HuH-7 (cell line): ENCODE results near the gene TLX1.

Source experiments
- DNase-seq: peaks from one replicate; pipeline ENCODE4 v3.0.0; 2011; ENCODE audit warnings: low spot score

TLX1 gene

GRCh38 chr10:101134299-101135127 is 3.4 kb downstream of the TLX1 start:
- no peak for DNase-seq

- no peak for DNase-seq
Measured at GRCh38 chr10:101135141-101136006, 4.3 kb downstream of the TLX1 start.

DNA sequence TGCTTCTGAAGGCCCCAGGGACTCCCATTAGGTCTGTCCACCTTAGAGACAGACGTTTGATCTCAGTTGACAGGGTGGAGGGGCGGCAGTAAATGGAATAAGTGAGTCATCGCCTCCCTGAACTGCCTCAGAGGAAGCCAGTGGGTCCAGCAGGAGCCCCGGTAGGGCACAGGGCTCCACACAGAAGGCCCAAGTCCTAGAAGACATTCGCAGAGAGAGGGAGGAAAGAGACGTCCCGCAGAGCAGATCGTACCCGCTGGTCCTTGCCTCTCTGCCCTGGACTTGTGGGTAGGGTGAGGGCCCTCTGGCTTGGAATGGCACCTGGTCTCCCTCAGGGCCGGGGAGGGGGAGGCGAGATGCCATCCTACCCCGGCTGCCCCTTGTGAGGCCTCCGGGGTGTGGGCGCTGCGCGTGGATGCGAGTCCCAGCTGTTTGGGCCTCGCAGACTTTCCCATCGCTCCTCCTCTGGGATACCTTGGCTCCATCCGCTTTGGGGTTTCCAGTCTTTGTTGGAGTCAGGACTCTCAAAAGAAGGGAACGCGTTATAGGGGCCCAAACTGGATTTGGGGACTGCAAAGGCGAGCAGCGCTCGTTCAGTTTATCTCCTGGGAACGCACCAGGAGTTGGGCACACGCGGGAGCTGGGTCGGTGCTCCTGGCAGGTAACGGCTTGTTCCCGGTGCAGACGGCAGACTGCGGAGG is 5.1 kb downstream of the TLX1 start:
- DNase-seq: no peak

DNA sequence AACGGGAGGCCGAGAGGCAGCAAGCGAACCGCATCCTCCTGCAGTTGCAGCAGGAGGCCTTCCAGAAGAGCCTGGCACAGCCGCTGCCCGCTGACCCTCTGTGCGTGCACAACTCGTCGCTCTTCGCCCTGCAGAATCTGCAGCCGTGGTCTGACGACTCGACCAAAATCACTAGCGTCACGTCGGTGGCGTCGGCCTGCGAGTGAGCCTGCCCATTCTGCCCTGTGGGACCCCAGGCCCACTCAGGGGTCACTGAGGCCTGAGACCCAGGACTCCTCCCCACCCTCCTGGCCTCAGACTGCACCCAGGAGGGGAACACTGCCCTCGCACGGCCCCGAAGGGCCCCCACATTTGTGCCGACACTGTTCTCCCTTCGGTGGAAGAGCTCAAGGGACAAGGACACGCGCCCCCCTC is 5.6 kb downstream of the TLX1 start:
- DNase-seq: no peak

DNA sequence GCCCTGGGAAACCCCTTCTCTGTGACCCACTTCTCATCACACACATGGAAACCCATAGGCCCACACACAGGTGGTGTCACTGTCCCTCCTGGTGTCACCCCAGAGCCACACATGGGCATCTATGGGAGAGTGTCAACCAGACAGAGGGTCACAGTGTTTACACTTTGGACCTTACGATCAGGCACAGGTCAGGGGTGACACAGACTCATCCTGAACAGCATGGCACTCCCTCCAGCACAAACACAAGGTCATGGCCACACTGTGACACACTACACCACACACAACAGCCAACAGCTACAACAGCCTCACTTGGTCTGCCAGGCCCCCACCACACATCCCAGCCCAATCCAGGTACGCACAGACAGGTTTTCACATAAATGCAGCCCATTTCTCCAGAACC is 6.2 kb downstream of the TLX1 start:
- no peak for DNase-seq

DNA sequence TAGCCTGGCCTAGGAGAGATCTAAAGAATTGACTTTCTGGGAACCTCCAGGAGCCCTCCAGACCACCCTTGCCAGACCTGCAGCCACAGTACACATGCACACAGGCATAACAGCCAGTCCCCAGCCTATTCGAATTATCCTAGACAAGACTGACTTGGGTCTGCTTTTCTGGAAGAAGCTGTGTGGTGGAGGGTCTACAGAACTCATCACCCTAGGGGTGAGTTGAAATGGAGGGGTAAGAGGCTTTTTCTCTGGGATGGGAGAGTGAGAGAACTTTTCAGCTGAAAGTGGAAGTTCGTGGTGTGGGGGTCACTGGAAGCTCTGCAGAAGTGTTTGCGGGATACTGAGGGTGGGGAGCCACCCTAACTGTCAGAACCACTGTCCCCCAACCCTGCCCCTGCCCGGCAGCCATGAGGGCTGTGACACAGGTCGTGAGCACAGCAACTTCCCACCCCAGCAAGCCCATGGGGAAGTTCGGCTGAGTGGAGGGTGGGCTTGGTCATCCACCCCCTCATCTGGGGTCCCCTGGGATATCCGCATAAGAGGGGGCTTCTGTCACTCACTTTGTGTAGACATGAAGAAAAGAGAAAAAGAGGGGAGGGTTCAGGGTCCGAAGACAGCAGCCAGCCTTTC is 7.8 kb downstream of the TLX1 start:
- DNase-seq: no peak

DNA sequence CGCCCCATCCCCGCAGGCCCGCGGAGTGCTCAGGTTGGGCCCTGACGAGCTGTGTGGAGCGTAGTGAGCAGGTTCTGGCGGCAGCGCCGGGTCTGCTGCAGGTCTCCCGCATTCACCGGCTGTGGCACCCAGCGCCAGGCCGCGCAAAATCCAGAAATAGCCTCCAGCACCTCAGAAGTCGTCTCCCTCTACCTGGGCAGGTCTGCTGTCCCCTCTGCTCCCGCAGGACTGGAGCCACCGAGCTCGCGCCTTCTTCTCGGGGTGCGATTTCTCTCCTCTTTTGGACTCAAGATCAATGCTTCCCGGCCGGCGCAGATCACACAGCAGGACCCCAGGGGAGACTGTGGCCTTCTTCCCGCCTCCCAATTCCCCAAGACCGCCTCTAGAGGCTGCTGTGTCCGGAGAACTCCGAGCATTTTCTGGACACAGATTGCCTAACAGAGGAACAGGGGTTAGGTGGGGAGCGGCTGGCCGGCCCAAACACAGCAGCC is 8.4 kb downstream of the TLX1 start:
- DNase-seq: peak; percentile 81

DNA sequence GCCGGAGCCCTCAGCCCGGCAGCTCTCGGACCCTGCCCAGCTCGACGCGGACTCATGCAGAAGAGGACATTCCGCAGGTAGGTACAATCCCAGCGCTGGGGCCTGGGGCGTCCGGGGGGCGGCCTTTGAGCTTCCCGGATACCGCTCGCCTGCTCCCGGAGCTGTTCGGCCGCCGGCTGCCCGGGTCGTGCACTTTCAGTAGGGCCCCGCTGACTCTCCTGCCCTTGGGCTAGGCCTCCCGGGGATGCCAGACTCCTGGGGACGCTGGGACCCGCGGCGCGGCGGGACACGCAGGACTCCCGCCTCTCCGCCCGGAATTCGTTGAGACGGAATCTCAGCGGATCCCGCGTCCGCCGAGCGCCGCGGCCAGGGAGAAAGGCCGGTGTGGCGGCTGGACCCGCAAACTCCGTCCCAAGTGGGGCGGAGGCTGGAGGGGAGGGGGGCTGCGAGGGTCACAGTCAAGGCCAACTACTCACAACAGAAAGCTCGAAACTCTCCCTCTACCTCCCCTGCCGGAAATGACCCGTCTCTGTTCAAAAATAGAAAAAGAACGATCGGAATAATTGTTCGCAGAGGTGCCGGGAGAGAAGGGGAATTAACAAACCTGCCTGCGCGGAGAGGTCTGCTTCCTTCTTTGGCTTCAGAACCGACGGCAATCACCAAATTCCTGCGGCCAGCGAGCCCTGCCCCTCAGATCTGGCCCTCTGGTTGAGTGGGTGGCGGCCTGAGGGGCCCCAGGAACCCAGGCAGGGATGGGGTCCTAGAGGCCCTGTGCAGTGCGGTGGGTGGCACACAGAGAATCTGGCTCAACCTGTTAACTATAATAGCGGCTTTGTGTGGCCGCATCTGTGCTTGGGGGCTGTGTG is 9.2 kb downstream of the TLX1 start:
- DNase-seq: no peak

DNA sequence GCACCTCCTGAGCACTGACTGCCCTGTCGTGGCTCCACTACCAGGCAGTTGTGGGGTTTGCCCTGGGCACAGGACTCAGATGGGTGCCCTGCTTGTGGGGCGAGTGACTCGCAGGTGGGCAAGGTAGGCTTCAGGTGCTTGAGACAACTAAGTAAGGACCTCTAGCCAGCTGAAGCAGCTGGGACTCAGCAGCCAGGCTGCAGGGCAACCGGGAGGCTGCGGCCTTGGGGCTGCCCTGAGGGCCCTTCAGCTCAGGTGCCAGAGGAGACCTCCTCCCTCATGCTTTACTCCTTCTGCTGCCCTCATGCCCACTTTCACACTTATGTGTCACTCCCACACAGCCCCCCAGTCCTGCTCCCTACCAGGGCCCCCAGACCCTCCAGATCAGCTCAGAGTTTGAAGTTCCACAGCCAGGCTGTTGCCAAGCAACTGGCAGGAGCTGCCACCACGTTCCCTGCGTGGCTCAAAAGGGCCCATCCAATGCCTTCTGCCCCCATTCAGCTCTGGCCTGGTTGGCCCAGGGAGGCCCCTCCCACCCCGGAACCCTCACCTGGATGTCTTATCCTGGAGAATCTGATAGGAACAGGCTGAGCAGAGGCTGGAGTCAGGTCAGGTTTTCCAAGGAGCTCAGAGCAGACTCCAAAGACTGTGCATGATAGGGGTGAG is 10.0 kb downstream of the TLX1 start:
- no peak for DNase-seq

GRCh38 chr10:101141616-101142532 is 10.8 kb downstream of the TLX1 start:
- peak; percentile 93 for DNase-seq

- DNase-seq: no peak
Measured at GRCh38 chr10:101142533-101143344, 11.6 kb downstream of the TLX1 start.

DNA sequence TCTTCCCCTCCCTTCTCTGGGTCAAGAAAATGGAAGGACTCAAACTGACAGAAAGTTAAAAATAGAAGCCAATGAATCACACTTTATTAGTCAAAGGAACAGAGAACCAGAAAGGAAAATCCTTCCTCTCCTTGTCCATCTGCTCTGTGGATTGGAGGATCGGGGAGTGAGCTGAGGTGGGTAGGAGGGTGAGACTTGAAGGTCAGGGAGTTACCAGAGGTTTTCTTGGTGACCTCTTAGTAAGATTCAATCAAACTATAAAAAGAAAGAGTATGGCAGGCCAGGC is 12.2 kb downstream of the TLX1 start:
- no peak for DNase-seq

DNA sequence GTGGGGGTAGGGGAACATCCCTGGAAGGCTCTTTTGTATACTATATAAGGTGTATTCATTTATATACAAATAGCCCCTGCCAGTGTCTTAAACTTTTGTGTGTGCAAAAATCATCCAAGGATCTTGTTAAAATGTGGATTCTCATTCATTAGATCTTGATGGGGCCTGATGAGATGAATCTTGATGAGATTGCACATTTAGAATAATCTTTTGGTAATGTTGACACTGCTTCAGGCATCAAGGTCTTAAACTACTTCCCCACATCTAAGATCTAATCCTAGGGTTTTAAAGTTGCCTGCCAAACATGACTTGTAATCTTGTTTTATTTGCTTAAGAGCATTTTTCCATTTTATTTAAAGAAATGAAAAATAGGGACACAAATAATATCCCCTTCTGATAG is 13.0 kb downstream of the TLX1 start:
- no peak for DNase-seq

- no peak for DNase-seq
Measured at GRCh38 chr10:101145145-101145544, 14.0 kb downstream of the TLX1 start.

- DNase-seq: no peak
Measured at GRCh38 chr10:101145750-101146391, 14.8 kb downstream of the TLX1 start.

GRCh38 chr10:101146392-101147251 is 15.5 kb downstream of the TLX1 start:
- no peak for DNase-seq

- DNase-seq: no peak
Measured at GRCh38 chr10:101151395-101151794, 20.3 kb downstream of the TLX1 start.
